Measurements from ENCODE around the gene ATP6V0A4. TPM values are rescaled to one million over a fixed set of nuclear protein-coding genes. Genes with fewer than 3 reads are reported as not detected.
"Not testable (repeated sequence)": the region's sequence is repeated elsewhere in the genome, so short reads cannot be mapped to it uniquely, and the experiment has no call there.

ATP6V0A4 gene
- total RNA-seq, 1 experiment from 2014 or later: 9.1 TPM

DNA sequence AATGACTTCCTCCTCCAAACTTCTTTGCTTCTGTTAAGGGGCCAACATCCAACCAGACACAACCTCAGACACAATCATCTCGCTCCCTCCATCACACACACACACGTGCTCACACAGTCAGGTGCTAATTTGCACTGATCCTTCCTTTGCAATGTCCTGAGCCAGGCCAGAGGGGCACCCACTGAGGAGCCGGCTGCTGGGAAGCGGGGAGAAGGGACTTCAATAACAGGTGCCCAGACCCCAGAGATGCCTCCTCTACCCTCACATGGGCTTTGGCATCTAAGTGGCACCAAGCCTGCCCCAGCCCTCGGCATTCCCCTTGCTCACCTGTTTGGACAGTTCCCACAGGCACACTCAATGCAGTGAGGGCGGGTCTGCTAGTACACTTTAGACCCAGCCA is 62.6 kb downstream of the ATP6V0A4 start:
- H3K4me1 ChIP-seq (replicated peaks; ENCODE audit: insufficient read depth): peaks cover 6% of the 10 kb centered on the region
- no peak overlapping the region for H2AFZ ChIP-seq
- H3K9me2 ChIP-seq (ENCODE audit: insufficient read depth): no peaks in the 10 kb centered on the region
- no peaks in the 10 kb centered on the region; the same call in 1 of the 2 replicates for H3K9me3 ChIP-seq (ENCODE audit: insufficient read depth, low read depth)
- H3K4me2 ChIP-seq: no peak overlapping the region
- intact Hi-C loops (cut with micrococcal nuclease; ENCODE audit: unreplicated experiment): loop anchor here (5.0 kb wide), 3 partner anchors 73 to 1078 kb away; no protein-coding TSS in a partner anchor
- H3K27ac ChIP-seq: no peak overlapping the region
- CTCF ChIA-PET: no interaction called here
- no peak for TF ChIP-seq EZH2 (IDR thresholded peaks at IDR 0.05; ENCODE audit: low read depth)
- TF ChIP-seq, protein P1, sequence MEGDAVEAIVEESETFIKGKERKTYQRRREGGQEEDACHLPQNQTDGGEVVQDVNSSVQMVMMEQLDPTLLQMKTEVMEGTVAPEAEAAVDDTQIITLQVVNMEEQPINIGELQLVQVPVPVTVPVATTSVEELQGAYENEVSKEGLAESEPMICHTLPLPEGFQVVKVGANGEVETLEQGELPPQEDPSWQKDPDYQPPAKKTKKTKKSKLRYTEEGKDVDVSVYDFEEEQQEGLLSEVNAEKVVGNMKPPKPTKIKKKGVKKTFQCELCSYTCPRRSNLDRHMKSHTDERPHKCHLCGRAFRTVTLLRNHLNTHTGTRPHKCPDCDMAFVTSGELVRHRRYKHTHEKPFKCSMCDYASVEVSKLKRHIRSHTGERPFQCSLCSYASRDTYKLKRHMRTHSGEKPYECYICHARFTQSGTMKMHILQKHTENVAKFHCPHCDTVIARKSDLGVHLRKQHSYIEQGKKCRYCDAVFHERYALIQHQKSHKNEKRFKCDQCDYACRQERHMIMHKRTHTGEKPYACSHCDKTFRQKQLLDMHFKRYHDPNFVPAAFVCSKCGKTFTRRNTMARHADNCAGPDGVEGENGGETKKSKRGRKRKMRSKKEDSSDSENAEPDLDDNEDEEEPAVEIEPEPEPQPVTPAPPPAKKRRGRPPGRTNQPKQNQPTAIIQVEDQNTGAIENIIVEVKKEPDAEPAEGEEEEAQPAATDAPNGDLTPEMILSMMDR (conservative IDR thresholded peaks at IDR 0.05): no peak
- H3K79me2 ChIP-seq (ENCODE audit: low read depth): no peaks in the 10 kb centered on the region
- H3K27me3 ChIP-seq (ENCODE audit: insufficient read depth, low read depth): no peaks in the 10 kb centered on the region
- BruUV-seq (replicated peaks): no TSS peak
- H3F3A ChIP-seq (ENCODE audit: insufficient read depth, low read depth): no peaks in the 10 kb centered on the region
- H3K4me3 ChIP-seq: no peak overlapping the region
- H4K20me1 ChIP-seq (ENCODE audit: insufficient read depth): no peaks in the 10 kb centered on the region
- no peaks in the 10 kb centered on the region for H3K36me3 ChIP-seq (ENCODE audit: low read depth)
- POLR2A ChIA-PET (ENCODE audit: unreplicated experiment): no interaction called here
- no peak for DNase-seq

DNA sequence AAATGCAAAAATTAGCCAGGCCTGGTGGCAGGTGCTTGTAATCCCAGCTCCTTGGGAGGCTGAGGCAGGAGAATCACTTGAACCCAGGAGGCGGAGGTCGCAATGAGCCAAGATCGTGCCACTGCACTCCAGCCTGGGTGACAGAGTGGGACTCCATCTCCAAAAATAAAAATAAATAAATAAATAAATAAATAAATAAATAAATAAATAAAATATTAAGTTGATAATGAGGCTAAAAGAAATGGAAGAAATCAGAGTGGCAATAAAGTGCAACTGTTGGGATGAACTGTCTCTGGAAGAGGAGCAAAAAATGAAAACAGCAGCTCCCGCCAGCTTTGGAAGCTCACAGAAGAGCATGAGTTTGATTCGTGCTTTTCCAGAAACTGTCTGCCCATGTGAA is 66.3 kb downstream of the ATP6V0A4 start:
- POLR2A ChIA-PET (ENCODE audit: unreplicated experiment); BruUV-seq (replicated peaks); H3F3A ChIP-seq (ENCODE audit: insufficient read depth, low read depth); H3K79me2 ChIP-seq (ENCODE audit: low read depth); H3K36me3 ChIP-seq (ENCODE audit: low read depth); H3K27ac ChIP-seq; H3K9me2 ChIP-seq (ENCODE audit: insufficient read depth); intact Hi-C loops (cut with micrococcal nuclease; ENCODE audit: unreplicated experiment); H3K4me3 ChIP-seq; DNase-seq; H3K27me3 ChIP-seq (ENCODE audit: insufficient read depth, low read depth); H4K20me1 ChIP-seq (ENCODE audit: insufficient read depth); H3K4me1 ChIP-seq (replicated peaks; ENCODE audit: insufficient read depth); H3K9me3 ChIP-seq (ENCODE audit: insufficient read depth, low read depth); H3K4me2 ChIP-seq; H2AFZ ChIP-seq: not testable (repeated sequence)
- CTCF ChIA-PET: interaction anchor here (0.8 kb wide), 1 partner anchor 91 kb away, joined by 4 read pairs; no protein-coding TSS in a partner anchor

DNA sequence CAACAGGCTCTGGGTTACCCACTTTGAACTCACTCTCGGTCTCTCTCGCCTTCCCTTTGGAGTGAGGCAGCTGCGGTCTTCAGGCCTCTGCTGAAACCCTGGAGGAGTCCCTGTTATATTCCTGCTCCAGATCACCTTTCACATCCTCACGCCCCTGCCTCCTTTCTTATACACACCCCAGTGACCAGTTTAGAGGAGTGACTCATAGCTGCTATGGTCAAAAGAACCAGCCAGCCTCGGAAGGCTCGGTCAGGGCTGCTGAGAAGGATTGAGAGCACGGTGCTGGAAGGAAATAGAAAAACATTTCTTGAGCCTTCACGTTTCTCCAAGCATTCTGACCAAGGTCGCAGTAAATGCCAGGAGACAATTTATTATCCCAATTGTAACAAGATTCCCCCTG is 68.6 kb downstream of the ATP6V0A4 start:
- no peak for DNase-seq
- BruUV-seq (replicated peaks): no TSS peak
- no peak for TF ChIP-seq EZH2 (IDR thresholded peaks at IDR 0.05; ENCODE audit: low read depth)
- TF ChIP-seq, protein P1 (conservative IDR thresholded peaks at IDR 0.05): no peak
- Histone ChIP-seq H3F3A (ENCODE audit: insufficient read depth, low read depth) (peaks cover 9% of the 10 kb centered on the region; the same call in 1 of the 2 replicates), H3K9me3 (ENCODE audit: insufficient read depth, low read depth) (no peaks in the 10 kb centered on the region; the same call in 1 of the 2 replicates), H2AFZ (no peak overlapping the region; the same call in 1 of the 2 replicates), H3K4me3 (no peak overlapping the region), H4K20me1 (ENCODE audit: insufficient read depth) (no peaks in the 10 kb centered on the region), H3K4me1 (replicated peaks; ENCODE audit: insufficient read depth) (no peaks in the 10 kb centered on the region), H3K9me2 (ENCODE audit: insufficient read depth) (no peaks in the 10 kb centered on the region), H3K4me2 (no peak overlapping the region), H3K36me3 (ENCODE audit: low read depth) (no peaks in the 10 kb centered on the region), H3K27ac (no peak overlapping the region), H3K27me3 (ENCODE audit: insufficient read depth, low read depth) (no peaks in the 10 kb centered on the region), H3K79me2 (ENCODE audit: low read depth) (no peaks in the 10 kb centered on the region)
- ChIA-PET POLR2A (ENCODE audit: unreplicated experiment) (no interaction called here), CTCF (no interaction called here)
- intact Hi-C loops (cut with micrococcal nuclease; ENCODE audit: unreplicated experiment): no loop called here
